GM18873 (cell line): ENCODE measurements around the gene HSD11B2.
"Not testable (repeated sequence)": the region's sequence is repeated elsewhere in the genome, so short reads cannot be mapped to it uniquely, and the experiment has no call there.

ENCODE experiments used
- ATAC-seq: cut with Tn5 transposase; IDR thresholded peaks from one replicate; pipeline ENCODE4 v1.9.1; 2021; ENCODE audit warnings: mild to moderate bottlenecking, moderate library complexity, moderate number of reproducible peaks; ENCODE audit not compliant: unreplicated experiment, low FRiP score

Gene HSD11B2

DNA sequence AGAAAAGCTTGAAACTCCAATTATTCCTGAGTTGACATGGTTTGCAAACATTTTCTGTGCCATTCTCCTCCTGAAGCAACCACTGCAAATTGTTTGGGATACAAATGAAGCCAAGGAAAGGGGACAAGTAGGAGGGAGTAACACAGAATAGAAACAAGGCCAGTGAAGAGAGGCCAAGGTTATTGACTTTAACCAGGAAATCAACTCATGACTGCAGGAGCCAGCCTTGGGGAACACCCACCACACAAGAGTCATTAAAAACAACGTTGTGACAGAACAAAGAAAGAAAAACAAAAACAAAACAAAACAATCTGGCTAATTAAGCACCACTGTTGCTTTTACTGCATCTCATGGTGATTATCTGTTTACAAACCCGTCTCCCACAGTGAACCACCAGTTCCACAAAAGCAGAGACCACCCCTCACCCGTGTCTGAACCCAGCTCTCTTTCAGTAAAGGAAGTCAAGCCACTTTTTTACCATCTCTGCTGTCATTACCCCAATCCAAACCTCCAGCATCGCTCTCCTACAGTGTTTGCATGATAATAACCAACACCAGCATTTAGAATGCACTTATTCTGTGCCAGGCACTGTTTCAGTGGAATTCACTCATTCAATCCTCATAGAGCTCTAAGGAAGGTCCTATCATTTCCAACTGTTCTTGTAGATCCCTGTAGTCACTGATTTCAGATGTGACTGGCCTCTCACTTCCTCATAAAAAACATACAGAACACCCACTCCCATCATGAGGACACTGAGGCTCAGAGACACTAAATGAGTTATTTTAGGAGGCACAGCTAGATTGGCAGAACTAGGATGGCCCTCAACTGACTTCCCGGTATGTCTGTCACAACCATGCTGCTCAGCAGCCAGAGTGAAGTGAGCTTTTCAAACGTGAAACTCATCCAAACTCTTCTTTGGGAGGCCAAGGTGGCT, 16.7 kb upstream of the HSD11B2 start:
- ATAC-seq, result no peak

DNA sequence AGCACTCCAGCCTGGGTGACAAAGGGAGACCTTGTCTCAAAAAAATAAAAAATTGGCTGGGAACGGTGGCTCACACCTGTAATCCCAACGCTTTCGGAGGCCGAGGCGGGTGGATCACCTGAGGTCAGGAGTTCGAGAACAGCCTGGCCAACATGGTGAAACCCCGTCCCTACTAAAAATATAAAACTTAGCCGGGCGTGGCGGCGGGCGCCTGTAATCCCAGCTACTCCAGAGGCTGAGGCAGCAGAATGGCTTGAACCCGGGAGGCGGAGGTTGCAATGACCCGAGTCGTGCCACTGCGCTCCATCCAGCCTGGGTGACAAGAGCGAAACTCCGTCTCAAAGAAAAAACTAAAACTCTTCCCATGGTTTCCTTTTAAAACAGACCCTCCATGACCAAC, 15.5 kb upstream of the HSD11B2 start:
- ATAC-seq, result not testable (repeated sequence)

DNA sequence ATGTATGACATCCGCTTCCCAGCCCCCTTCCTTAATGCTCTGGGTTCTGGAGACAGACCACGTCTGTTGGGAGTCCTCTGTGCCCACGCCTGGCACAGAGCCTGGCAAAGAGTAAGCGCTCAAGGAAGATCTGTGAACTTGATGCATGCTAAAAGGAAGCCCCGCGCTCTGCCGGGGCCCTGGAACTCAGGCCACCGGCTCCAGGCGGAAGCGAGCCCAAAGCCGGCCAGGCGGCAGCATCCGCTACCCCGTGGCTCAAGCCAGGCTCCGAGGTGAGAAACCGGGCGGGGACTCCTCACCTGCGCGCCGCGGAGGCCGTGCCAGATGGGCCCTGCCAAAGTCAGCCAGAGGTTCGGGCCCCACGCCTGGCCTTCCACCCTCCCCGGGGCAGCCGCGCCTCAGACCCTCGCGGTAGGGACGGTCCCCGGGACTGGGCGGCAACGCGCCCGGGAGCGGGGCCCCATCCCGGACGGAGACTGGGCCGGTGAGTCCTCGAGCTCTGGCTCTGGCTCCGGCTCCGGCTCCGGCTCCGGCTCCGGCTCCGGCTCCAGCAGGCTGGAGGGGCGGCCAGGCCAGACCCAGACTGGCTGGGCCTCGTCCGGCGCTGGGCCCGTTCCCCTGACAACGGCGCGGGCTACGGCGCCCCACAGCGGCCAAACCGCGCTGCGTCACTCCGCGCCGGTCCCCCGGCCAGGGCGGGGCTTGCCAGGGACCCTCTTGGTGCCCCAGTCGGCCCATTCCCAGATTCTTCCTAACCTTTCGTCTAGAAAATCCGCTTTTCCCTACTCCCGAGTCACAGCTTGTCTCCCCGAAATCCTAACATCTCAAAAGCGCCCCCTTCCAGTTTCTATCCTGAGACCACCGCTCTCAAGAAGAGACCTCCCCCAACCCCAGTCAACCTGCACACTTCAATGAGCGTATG, 14.8 kb upstream of the HSD11B2 start, which contains the start of gene ZDHHC1:
ZDHHC1 (minus strand) TSS at position 606 of the 922 bp plus-strand sequence. CDS start 8,702 bp downstream, outside the sequence.
- no peak for ATAC-seq

DNA sequence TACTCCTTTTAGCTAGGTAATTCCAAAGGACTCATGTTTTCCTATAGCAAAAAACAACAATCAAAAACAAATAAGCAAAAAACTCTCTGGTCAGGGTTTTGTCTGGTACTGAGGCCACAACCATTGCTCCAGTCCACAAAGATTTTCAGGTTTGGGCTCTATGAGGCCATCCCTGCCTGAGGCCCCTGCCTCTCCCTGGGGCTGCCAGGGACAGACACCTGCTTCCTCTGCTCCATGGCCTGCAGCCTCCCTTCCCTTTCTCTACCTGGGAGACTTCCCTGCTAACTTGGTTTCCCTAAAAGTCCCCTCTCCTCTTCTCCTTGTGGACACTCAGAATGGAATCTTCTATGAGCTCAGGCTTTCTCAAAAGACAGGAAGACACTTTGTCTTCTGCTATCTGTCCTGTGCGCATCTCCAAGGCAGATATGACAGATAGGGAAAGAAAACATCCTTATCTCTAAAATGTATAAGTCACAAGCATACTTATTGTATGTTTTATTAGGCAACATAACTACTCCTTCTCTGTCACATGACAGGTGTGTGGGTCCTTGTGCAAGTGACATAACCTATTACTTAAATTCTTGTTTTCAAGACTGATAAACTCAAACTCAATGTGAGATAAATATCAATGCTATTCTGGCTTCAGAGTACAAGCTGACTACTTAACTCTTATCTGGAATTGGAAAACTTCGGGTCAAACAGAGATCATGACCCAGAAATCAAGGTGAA, 13.4 kb upstream of the HSD11B2 start:
- no peak for ATAC-seq

DNA sequence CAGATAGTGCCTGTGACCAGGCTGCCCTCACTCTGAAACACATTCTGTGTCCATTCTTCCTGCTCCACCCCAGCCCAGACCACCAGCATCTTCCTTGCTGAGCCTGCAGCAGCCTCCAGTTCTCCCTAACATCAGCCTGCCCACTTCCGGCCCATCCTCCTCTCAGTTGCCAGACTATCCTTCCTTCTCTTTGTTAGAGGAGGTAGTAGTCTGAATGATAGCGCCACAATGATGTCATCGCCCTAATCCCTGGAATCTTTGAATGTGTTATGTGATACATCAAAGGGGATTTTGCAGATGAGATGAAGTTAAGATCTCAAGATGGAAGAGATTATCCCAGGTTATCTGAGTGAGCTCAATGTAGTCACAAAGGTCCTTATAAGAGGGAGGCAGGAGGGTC, 11.4 kb upstream of the HSD11B2 start:
- no peak for ATAC-seq

DNA sequence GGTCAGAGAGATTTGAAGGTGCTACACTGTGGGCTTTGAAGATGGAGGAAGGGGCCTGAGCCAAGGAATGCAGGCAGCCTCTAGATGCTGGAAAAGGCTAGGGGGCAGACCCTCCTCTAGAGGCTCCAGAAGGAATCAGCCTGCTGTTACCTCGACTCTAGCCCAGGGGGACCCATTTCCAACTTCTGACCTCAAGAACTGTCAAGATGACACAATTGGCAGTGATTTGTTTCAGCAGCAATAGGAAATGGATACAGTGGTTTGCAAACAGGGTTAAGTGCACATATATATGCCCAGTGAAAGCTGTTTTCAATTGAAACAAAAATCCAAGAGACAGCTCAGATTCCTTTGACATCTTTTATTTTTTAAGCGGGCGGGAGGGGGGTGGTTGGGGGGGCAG, 11.0 kb upstream of the HSD11B2 start:
- no peak for ATAC-seq

DNA sequence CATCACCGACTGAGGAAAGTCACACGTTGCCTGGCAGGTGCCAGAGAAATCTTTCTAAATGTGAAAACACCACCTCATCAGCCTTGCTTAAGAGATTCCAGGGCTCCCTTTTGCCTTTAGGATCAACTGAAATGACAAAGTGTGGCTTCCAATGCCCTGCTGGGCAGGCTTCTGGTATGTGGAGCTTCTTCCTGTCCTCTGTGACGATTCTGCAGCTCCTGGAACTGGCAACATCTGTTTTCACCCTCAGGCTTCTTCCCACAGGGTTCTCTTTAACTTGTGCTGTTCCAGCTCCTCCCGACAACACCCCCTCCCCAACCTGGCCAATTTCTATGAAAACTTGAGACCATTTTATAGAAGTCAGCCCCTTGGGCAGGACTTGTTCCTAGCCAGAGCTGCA, 9.9 kb upstream of the HSD11B2 start:
- no peak for ATAC-seq

DNA sequence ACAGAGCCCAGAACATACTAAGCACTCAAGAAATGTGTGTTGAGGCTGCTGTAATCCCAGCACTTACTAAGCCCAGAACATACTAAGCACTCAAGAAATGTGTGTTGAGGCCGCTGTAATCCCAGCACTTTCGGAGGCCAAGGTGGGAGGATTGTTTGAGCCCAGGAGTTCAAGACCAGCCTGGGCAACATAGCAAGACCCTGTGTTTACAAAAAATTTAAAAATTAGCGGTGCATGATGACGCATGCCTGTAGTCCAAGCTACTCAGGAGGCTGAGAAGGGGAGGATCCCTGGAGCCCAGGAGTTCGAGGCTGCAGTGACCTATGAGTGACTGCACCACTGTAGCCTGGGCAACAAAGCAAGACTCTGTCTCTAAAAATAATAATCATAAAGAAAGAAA, 7.9 kb upstream of the HSD11B2 start:
- no peak for ATAC-seq

DNA sequence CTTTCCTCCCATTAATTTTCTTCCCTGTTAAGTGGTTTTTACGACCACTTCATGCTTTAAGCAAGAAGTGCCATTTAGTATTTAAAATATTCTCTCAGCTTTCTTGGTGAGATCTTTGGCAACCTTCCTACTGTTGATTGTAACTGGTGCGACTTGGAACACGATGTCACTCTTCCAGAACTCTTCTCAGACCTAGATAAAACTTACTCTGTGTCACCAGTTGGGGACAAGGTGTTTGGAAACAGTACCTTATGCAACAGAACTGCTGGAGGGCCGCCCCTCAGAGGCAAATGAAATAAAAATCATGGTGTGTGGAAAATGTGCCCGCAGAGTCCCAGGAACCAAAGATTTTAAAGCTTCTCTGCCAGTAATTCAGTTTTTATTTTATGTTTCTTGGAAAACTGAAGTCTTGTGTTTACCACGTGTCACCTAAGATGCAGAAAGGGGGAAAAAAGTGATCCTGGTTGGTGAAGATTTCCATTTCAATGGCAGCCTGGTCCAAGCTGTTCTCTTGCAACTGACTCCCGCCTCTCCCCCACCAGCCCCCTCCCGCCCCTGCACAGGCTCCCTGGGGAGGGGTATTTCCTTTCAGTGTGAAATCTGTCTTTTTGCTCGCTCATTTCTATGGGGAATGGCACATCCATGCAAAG, 7.2 kb upstream of the HSD11B2 start:
- ATAC-seq, result no peak

DNA sequence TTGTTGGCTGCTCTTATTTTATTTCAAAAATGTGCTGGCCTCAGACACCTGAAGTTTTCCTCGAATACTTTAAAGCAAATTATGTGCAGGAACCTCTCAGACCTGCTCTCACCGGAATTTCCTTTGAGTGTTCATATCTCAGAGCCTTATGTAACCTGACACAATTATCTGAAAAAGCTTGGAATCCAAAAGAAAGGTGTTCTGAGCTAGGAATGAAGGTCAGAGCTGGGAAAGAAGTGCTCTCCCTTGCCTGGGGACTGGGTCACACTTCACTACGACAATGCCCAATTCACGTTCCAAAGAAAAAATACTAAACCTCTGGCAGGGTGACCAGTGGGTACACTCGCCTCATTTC, 6.7 kb upstream of the HSD11B2 start:
- ATAC-seq, result no peak

DNA sequence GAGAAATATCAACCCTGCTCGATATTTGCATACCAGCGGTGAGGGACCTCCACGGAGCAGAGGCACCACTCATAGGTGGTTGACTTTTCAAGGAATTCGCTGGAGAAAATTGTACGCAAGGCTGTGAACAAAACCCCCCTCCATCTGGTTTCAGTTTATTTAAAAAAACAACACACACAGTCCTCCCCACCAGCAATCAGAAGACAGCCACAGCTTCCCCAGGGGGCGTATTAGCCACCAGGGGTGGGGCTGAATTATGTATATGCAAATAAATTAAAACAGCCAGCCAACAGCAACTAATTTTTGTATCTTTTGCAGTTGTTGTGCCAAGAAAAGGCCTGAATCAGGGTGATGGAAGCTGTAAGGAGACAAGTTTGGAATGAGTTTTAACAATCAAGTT, 5.9 kb upstream of the HSD11B2 start:
- no peak for ATAC-seq

DNA sequence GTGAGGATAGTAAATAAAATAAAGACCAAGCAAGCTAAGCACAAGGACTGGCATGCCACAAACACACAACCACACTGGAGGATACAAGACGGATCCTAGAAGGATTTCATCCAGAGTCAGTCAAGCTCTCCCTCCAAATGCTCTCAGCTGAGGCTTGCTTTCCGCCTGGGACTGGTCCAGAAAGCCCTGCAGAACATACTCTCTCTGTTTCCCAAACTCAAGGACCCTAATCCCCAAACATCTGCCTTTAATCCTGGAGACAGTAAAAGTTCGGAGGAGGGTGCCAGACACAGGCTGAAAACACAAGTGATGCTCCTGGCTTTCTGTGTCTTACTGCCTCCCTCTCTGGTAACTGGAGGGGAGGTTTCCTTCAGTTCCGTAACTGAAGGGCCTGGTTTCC, 5.3 kb upstream of the HSD11B2 start:
- ATAC-seq, result no peak

DNA sequence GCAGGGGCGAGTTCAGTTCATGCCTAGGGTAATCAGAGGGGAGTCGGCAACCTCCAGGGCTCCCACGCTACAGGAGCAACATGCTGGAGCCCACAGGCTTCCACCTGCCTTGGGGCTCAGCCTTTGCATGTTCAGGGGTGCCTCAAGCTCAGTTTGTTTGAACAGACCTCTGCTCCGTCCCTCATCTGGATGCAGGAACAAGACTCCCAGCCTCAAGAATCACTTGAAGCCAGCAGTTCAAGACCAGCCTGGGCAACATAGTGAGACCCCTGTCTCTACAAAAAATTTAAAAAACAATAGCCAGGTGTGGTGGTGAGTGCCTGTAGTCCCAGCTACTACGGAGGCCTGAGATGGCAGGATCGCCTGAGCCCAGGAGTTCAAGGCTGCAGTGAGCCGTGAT, 4.9 kb upstream of the HSD11B2 start:
- ATAC-seq, result no peak

DNA sequence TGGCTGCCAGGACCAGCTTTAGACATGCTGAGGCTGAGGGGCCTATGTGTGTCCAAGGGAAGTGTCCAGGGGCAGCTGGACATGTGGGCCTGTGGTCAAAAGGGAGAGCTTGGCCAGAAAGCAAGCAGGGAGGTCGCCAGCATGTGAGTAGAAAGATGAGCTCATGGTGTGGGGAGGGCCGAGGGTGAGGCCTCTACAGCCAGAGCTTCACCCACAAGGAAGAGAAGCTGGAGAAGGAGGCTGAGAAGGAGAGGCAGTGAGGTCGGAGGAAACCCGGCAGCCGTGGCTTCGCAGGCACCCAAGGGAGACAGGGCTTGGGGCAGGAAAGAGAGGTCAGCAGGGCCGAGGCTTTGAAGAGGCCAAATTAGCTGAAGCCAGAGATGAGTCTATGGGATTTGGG, 4.0 kb upstream of the HSD11B2 start:
- ATAC-seq, result no peak

DNA sequence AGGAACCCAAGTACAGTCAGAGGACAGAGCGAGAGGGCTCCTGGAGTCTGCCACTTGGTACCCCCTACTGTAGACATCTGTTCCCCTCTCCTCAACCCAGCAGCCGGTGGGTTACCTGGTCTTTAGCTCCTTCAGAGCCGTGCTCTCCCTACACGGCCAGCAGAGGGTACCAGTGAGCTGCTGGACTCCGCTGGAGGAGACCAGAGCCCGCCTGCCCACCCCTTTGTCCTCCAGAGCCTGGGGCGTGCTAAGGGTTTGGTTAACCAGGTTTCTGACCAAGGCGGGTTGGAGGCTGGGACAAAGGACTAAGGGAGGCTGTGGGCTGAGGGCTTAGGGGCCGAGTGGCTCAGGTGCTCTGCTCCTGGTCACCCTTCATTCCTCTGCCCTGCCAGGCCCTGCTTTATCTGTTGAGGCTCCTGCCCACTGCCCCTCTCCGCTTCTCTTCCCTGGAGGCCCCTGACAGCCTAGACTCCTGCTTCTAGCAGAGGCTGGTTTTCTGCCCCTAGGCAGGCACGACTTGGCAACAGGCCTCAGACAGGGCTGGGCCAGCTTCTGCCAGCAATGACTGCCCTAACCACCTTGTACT, 2.7 kb upstream of the HSD11B2 start:
- ATAC-seq, result no peak

DNA sequence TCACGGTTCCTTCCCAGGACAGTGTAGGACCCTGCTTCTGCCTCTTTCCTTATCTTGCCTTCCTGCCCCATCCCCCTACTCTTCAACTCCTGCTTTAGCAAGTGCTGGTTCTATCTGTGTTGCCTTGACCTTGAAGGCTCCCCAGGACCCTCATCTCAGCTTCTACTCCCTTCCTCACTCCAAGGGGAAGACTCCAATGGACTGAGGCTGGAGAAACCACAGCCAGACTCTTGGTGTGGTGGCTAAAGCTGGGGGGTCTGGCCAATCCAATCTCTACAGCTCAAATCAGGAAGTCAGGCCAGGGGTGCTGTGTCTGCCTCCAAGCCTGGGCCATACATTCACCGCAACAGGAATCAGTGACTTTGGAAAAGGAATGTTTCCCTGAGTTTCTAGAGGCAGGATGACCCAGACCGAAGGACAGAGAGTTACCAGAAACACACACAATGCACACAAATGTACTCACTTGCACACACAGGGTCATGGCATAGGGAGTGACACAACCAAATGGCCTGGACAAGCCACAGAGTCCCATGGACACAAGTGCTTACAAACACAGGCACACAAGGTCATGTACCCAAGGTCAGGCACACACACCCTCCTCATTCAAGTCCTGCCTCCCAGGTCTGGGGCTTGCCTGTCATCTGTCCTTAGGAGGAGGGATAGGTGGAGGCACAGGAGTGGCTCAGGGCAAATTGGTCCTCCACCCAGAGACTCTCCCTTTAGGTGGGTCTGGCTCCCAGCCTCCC, 1.7 kb upstream of the HSD11B2 start:
- no peak for ATAC-seq

DNA sequence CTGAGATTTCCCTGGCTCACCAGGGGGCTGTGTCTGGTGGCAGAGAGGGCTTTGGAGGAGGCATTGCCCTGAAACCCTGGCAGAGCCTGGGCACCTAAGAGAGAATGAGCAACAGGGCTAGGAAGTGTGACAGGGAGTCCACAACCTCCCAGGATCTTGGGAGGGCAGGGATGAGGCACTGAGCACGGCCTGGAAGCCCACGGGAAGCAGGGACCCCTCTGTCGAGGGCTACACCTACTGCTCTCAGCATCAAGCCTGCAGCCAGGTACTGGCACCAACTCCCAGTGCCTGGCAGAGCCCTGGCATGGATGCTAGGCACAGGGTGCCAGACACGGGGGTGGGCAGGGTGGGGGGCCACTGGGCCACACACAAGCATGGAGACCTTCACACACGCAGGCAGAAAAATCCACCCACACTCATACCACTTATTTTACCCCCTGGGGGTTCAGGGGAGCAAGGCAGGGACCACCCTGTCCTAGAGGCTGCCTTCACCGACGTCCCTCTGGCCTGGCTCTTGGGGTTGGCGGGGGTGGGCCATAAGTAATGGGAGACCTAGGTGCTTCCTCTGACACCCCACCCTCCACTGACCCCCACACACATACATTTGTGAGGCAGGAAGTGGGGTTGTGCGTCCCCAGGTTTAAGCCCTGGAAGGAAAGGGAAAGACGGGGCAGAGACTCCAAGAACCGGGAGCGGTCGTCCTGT, 970 bp upstream of the HSD11B2 start:
- no peak for ATAC-seq

DNA sequence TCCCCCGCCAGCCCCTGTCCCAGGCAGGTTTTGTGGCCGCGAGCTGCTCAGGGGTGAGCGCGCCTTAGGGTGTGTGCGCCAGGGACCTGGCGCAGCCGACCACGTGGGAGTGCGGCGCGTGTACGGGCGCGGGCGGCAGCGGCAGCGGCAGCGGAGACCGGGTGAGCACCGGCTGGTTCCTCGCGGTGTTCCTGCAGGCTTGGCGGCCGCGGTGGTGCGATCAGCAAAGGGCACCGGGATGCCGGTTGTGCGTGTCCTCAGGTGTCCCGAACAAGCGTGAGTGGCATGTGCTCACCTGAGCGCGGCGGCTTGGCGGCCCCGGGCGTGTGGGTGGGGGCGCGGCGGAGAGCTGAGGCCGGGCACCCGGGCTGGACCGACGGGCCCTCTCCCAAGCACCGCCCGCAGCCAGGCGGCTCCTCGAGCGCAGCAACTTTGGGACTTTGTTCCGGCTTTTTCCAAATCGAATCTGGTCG, 381 bp upstream of the HSD11B2 start:
- ATAC-seq, result no peak
